Panc1 (cell line): ENCODE measurements around the gene MTFP1. TPM values are rescaled to one million over a fixed set of nuclear protein-coding genes. Genes with fewer than 3 reads are reported as not detected.

Source experiments
- ATAC-seq: fragments of 200-7000 bp; cut with Tn5 transposase; 2 replicates; pipeline ENCODE4 v1.9.1; 2020; ENCODE audit warnings: mild to moderate bottlenecking, moderate library complexity
- BruUV-seq: library from RNA; stranded (reverse); fragments of 400-500 nt; replicated peaks from 2 replicates; lab custom pipeline; 2021; lab: Mats Ljungman, UMichigan
- CTCF ChIA-PET: fragments of 300-600 bp; sonication (Branson Sonifier 250); formaldehyde crosslinking; loops from one replicate; lab custom pipeline; 2022; ENCODE audit warnings: antibody characterized with exemption; lab: Charles Lee
- POLR2A ChIA-PET: fragments of 300-600 bp; sonication (Branson Sonifier 250); formaldehyde crosslinking; loops from one replicate; lab custom pipeline; 2022; ENCODE audit warnings: antibody characterized with exemption; lab: Charles Lee
- DNase-seq: peaks from one replicate; pipeline ENCODE4 v3.0.0-alpha.2; 2010; ENCODE audit warnings: low read depth, low spot score
- H3K27ac ChIP-seq: 2 replicates; pipeline ENCODE4 v1.5.1; 2011; ENCODE audit warnings: mild to moderate bottlenecking, low read length, inconsistent platforms
- H3K27me3 ChIP-seq: fragments of 200-500 bp; sonication (Bioruptor generic); 2 replicates; pipeline ENCODE4 v1.6.0; 2014; ENCODE audit warnings: low read length, inconsistent platforms; ENCODE audit not compliant: control insufficient read depth, insufficient read depth
- H3K36me3 ChIP-seq: fragments of 200-500 bp; sonication (Bioruptor generic); 2 replicates; pipeline ENCODE4 v1.5.1; 2014; ENCODE audit warnings: inconsistent platforms, mild to moderate bottlenecking, low read length, moderate library complexity; ENCODE audit not compliant: control insufficient read depth, insufficient read depth
- H3K4me1 ChIP-seq: 2 replicates; pipeline ENCODE4 v1.5.1; 2011; ENCODE audit warnings: inconsistent platforms, mild to moderate bottlenecking, low read length, moderate library complexity; ENCODE audit not compliant: control insufficient read depth, insufficient read depth
- H3K4me3 ChIP-seq, 2 experiments: 2 replicates each; pipeline ENCODE4 v1.5.1; 2011 to 2012; ENCODE audit warnings: low read depth in 2 of 2, low read length in 2 of 2, mild to moderate bottlenecking in 2 of 2, inconsistent platforms in 1 of 2, moderate library complexity in 1 of 2
- H3K9me3 ChIP-seq: fragments of 200-500 bp; sonication (Bioruptor generic); 2 replicates; pipeline ENCODE4 v1.5.1; 2014; ENCODE audit warnings: low read depth, mild to moderate bottlenecking, inconsistent platforms, low read length, moderate library complexity; ENCODE audit not compliant: control insufficient read depth, insufficient read depth
- POLR2AphosphoS5 ChIP-seq: IDR thresholded peaks from 2 replicates; pipeline ENCODE4 v1.6.1; 2012; ENCODE audit warnings: mild to moderate bottlenecking, low read depth, low read length, moderate library complexity
- SIN3A ChIP-seq: IDR thresholded peaks from 2 replicates; pipeline ENCODE4 v1.6.1; 2012; ENCODE audit warnings: low read depth, mild to moderate bottlenecking, low read length, moderate library complexity, borderline replicate concordance; ENCODE audit not compliant: insufficient read depth
- TCF7L2 ChIP-seq: IDR thresholded peaks from 2 replicates; pipeline ENCODE4 v1.6.1; 2011; ENCODE audit warnings: mild to moderate bottlenecking, low read depth, low read length, inconsistent platforms
- in situ Hi-C: cut with HindIII; loops from 2 replicates; pipeline ENCODE4 v1.10.0; 2016; ENCODE audit warnings: low sequenced_read_pairs, low pct_unique_long_range_greater_than_20kb
- intact Hi-C: fragments of 100-400 bp; cut with micrococcal nuclease; formaldehyde crosslinking; loops from one replicate; pipeline ENCODE4 v1.10.0; 2022; ENCODE audit not compliant: unreplicated experiment
- total RNA-seq: library from RNA; stranded (reverse); gene quantifications from one replicate; pipeline ENCODE4 v1.2.1, GENCODE V29; 2021; ENCODE audit not compliant: unreplicated experiment
- TF ChIP-seq, protein P1 (sequence below): fragments of 450-650 bp; IDR thresholded peaks from 2 replicates; pipeline ENCODE4 v1.5.1; 2017; ENCODE audit warnings: mild to moderate bottlenecking
- TF ChIP-seq, protein P2 (sequence below), 2 experiments: IDR thresholded peaks; 2 replicates each; pipeline ENCODE4 v1.6.1; 2011 to 2012; ENCODE audit warnings: low read depth in 2 of 2, control low read depth in 1 of 2, low read length in 1 of 2, mild to moderate bottlenecking in 1 of 2, moderate library complexity in 1 of 2; ENCODE audit not compliant: insufficient read depth in 1 of 2

The MTFP1 gene
- total RNA-seq, 1 experiment from 2014 or later = 21.5 TPM

GRCh38 chr22:30405731-30406130 lies 19.8 kb upstream of the MTFP1 start:
- Histone ChIP-seq H3K9me3 (no peaks in the 10 kb centered on the region), H3K4me3 (no peak overlapping the region), H3K36me3 (no peaks in the 10 kb centered on the region), H3K27ac (no peak overlapping the region), H3K27me3 (no peaks in the 10 kb centered on the region), H3K4me1 (0 out of 2 replicates have a peak, but pooled peaks cover 3% of the 10 kb centered on the region)
- TF ChIP-seq, protein P1, sequence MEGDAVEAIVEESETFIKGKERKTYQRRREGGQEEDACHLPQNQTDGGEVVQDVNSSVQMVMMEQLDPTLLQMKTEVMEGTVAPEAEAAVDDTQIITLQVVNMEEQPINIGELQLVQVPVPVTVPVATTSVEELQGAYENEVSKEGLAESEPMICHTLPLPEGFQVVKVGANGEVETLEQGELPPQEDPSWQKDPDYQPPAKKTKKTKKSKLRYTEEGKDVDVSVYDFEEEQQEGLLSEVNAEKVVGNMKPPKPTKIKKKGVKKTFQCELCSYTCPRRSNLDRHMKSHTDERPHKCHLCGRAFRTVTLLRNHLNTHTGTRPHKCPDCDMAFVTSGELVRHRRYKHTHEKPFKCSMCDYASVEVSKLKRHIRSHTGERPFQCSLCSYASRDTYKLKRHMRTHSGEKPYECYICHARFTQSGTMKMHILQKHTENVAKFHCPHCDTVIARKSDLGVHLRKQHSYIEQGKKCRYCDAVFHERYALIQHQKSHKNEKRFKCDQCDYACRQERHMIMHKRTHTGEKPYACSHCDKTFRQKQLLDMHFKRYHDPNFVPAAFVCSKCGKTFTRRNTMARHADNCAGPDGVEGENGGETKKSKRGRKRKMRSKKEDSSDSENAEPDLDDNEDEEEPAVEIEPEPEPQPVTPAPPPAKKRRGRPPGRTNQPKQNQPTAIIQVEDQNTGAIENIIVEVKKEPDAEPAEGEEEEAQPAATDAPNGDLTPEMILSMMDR = no peak
- TF ChIP-seq POLR2AphosphoS5 = no peak
- TF ChIP-seq TCF7L2 = no peak
- TF ChIP-seq, protein P2, sequence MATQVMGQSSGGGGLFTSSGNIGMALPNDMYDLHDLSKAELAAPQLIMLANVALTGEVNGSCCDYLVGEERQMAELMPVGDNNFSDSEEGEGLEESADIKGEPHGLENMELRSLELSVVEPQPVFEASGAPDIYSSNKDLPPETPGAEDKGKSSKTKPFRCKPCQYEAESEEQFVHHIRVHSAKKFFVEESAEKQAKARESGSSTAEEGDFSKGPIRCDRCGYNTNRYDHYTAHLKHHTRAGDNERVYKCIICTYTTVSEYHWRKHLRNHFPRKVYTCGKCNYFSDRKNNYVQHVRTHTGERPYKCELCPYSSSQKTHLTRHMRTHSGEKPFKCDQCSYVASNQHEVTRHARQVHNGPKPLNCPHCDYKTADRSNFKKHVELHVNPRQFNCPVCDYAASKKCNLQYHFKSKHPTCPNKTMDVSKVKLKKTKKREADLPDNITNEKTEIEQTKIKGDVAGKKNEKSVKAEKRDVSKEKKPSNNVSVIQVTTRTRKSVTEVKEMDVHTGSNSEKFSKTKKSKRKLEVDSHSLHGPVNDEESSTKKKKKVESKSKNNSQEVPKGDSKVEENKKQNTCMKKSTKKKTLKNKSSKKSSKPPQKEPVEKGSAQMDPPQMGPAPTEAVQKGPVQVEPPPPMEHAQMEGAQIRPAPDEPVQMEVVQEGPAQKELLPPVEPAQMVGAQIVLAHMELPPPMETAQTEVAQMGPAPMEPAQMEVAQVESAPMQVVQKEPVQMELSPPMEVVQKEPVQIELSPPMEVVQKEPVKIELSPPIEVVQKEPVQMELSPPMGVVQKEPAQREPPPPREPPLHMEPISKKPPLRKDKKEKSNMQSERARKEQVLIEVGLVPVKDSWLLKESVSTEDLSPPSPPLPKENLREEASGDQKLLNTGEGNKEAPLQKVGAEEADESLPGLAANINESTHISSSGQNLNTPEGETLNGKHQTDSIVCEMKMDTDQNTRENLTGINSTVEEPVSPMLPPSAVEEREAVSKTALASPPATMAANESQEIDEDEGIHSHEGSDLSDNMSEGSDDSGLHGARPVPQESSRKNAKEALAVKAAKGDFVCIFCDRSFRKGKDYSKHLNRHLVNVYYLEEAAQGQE (IDR thresholded peaks at IDR 0.05; ENCODE audit: insufficient read depth in 1 of 2, low read depth in 2 of 2, low read length in 1 of 2) = no peak
- TF ChIP-seq SIN3A = no peak
- no peak for DNase-seq
- in situ Hi-C loops = no loop called here
- ChIA-PET POLR2A (no interaction called here), CTCF (no interaction called here)
- no TSS peak for BruUV-seq
- no peak for ATAC-seq
- intact Hi-C loops = no loop called here

DNA sequence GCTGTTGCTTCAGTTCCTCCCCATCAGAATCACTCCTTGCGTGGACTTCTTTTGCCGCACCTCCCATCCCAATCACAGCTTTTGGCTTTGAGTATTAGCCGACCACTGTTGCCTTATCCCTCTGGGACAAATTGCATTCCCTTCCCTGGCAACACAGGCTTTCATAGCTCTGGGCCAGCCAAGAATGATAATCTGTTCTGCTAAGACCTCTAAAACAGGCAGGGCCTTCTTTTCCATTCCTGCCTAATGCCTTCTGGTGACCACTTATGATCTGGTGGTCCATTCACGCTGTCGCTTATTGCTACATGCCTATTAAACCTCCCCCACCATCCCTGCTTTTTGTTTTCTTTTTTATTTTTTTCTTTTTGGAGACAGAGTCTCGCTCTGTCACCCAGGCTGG lies 19.2 kb upstream of the MTFP1 start:
- DNase-seq (no peak), ATAC-seq (no peak)
- ChIA-PET POLR2A (no interaction called here), CTCF (no interaction called here)
- no peaks in the 10 kb centered on the region for H3K9me3 ChIP-seq
- 0 out of 2 replicates have a peak, but pooled peaks cover 3% of the 10 kb centered on the region for H3K4me1 ChIP-seq
- no peaks in the 10 kb centered on the region for H3K36me3 ChIP-seq
- H3K4me3 ChIP-seq = no peak overlapping the region
- in situ Hi-C loops (no loop called here), intact Hi-C loops (no loop called here)
- no TSS peak for BruUV-seq
- no peaks in the 10 kb centered on the region for H3K27me3 ChIP-seq
- no peak overlapping the region for H3K27ac ChIP-seq
- TF ChIP-seq, protein P2 (IDR thresholded peaks at IDR 0.05; ENCODE audit: insufficient read depth in 1 of 2, low read depth in 2 of 2, low read length in 1 of 2) = no peak
- TF ChIP-seq POLR2AphosphoS5 = no peak
- TF ChIP-seq, protein P1 = no peak
- no peak for TF ChIP-seq SIN3A
- TF ChIP-seq TCF7L2 = no peak
